Duodenal mucosa (tissue), 2 donors: ENCODE data around the gene REST.

Source experiments
- H3K27ac ChIP-seq: one replicate; pipeline ENCODE4 v1.7.0; 2013; ENCODE audit warnings: low read depth, low read length
- H3K27me3 ChIP-seq, 2 donors: one replicate each; pipeline ENCODE4 v1.7.0; 2013; ENCODE audit warnings: low read length in 2 of 2, control low read depth in 1 of 2; ENCODE audit not compliant: insufficient read depth in 2 of 2, control insufficient read depth in 1 of 2
- H3K36me3 ChIP-seq, 2 donors: one replicate each; pipeline ENCODE4 v1.7.0; 2013; ENCODE audit warnings: low read length in 2 of 2, control low read depth in 1 of 2; ENCODE audit not compliant: insufficient read depth in 2 of 2, control insufficient read depth in 1 of 2
- H3K4me1 ChIP-seq, 2 donors: one replicate each; pipeline ENCODE4 v1.7.0; 2013; ENCODE audit warnings: low read length in 2 of 2, control low read depth in 1 of 2; ENCODE audit not compliant: insufficient read depth in 2 of 2, control insufficient read depth in 1 of 2
- H3K4me3 ChIP-seq, 2 donors: one replicate each; pipeline ENCODE4 v1.7.0; 2013; ENCODE audit warnings: low read length in 2 of 2, low read depth in 1 of 2
- H3K9ac ChIP-seq, 2 donors: one replicate each; pipeline ENCODE4 v1.7.0; 2013; ENCODE audit warnings: low read length in 2 of 2, low read depth in 1 of 2
- H3K9me3 ChIP-seq, 2 donors: one replicate each; pipeline ENCODE4 v1.7.0; 2013; ENCODE audit warnings: low read length in 2 of 2, control low read depth in 1 of 2; ENCODE audit not compliant: control insufficient read depth in 1 of 2

REST gene

GRCh38 chr4:56986952-56987351 lies 79.3 kb downstream of the REST start:
- H3K27ac ChIP-seq, result no peak overlapping the region
- H3K27me3 ChIP-seq, result no peaks in the 10 kb centered on the region
- peaks cover 22 to 53% of the 10 kb centered on the region in 2 donors for H3K36me3 ChIP-seq
- no peak overlapping the region for H3K9ac ChIP-seq
- no peaks in the 10 kb centered on the region for H3K9me3 ChIP-seq
- no peak overlapping the region for H3K4me3 ChIP-seq
- peaks cover 2 to 7% of the 10 kb centered on the region in 2 donors for H3K4me1 ChIP-seq

- H3K27me3 ChIP-seq, result no peaks in the 10 kb centered on the region
- H3K27ac ChIP-seq, result no peak overlapping the region
- H3K4me3 ChIP-seq, result no peak overlapping the region
- peaks cover 26 to 74% of the 10 kb centered on the region in 2 donors for H3K36me3 ChIP-seq
- H3K4me1 ChIP-seq, result no peaks in the 10 kb centered on the region
- H3K9ac ChIP-seq, result no peak overlapping the region
- no peaks in the 10 kb centered on the region for H3K9me3 ChIP-seq
These were observed 82.6 kb downstream of the REST start for GRCh38 chr4:56990109-56990905.

- H3K27ac ChIP-seq, result no peak overlapping the region
- H3K9ac ChIP-seq, result no peak overlapping the region
These were observed 87.8 kb downstream of the REST start for GRCh38 chr4:56995525-56995924.

GRCh38 chr4:56999751-57000150 lies 92.1 kb downstream of the REST start:
- Histone ChIP-seq H3K9me3 (no peaks in the 10 kb centered on the region), H3K27ac (no peak overlapping the region), H3K4me1 (no peaks in the 10 kb centered on the region), H3K27me3 (no peaks in the 10 kb centered on the region), H3K36me3 (peaks cover 26 to 73% of the 10 kb centered on the region in 2 donors), H3K9ac (no peak overlapping the region), H3K4me3 (no peak overlapping the region)

More at GRCh38 chr4:56995525-56995924, 87.8 kb downstream of the REST start:
- H3K36me3 ChIP-seq, result peaks cover 34 to 75% of the 10 kb centered on the region in 2 donors
- H3K4me3 ChIP-seq, result no peak overlapping the region
- no peaks in the 10 kb centered on the region for H3K27me3 ChIP-seq
- no peaks in the 10 kb centered on the region for H3K4me1 ChIP-seq
- H3K9me3 ChIP-seq, result no peaks in the 10 kb centered on the region

GRCh38 chr4:57013543-57014120 lies 105.9 kb downstream of the REST start:
- no peak overlapping the region for H3K9ac ChIP-seq
- H3K9me3 ChIP-seq, result no peaks in the 10 kb centered on the region
- H3K4me3 ChIP-seq, result no peak overlapping the region
- no peaks in the 10 kb centered on the region for H3K27me3 ChIP-seq
- H3K27ac ChIP-seq, result no peak overlapping the region
- peaks cover 41 to 75% of the 10 kb centered on the region in 2 donors for H3K36me3 ChIP-seq
- H3K4me1 ChIP-seq, result no peaks in the 10 kb centered on the region
